SHP77 treated with DMSO at 0.1 percent for 48 hours (cell line): Measurements from ENCODE around the gene SSH3.
A peak's percentile ranks its signal among the peaks of the same experiment; 100 is the strongest.

Experiments
- DNase-seq: peaks from one replicate; lab custom pipeline; 2025; lab: John Stamatoyannopoulos, UW

SSH3 gene

DNA sequence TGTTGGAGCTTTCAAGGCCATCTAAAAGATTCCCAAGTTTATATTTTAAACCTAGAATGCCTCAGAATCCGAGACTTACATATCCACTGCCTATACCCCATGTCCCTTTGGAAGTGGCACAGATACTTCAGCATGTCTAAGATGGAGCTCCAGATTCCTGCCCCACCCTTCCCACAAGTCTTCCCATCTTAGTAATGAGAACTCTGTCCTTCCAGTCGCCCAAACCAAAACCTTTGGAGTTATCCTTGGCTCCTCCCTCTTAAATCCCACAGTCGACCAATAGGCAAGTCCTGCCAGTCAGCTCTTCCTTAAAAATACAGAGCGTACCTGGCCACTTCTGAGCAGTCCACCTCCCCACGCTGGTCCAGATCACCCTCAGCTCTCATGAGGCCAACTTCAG is 45.7 kb downstream of the SSH3 start:
- DNase-seq, result no peak

DNA sequence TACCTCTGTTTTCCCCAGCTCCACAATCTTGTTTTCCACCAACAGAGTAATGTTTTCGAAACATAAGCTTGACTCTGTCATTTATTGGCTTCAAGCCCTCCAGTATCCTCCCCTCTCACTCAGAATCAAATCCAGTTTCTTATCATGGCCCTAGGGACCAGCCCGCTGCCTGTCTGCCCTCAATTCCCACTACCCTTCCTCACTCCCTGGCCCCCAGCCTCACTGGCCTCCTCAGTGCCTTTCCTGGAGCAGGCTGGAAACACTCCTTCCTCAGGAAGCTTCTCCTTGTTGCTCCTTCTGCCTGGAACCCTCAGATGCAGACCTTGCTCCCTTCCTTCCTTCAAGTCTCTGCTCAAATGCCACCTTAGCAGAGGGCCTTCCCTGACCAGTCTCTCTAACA is 46.1 kb downstream of the SSH3 start:
- no peak for DNase-seq

DNA sequence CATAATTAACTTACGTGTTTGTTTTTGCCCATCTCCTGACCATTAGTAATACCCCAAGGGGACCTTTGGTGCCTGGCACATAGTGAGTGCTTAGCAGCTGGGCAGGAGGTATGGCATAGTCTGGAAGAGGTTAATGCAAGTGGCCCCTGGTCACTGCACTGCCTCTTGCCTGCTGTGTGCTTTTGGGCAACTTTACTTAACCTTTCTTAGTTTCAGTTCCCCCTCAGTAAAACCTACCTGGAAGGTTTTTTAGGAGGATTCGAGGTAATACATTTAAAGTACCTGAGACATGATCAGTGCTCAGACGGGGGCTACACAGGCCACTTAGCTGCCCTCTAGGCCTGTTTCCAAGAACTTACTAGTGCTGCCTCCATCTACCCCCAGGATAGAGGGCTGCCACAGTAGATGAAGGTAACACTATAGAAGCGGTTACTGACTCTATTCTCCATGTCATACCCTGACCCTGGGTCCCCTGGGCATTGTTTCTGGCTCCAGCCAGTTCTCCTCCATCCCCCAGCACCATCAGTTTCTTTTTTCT is 46.7 kb downstream of the SSH3 start:
- no peak for DNase-seq

DNA sequence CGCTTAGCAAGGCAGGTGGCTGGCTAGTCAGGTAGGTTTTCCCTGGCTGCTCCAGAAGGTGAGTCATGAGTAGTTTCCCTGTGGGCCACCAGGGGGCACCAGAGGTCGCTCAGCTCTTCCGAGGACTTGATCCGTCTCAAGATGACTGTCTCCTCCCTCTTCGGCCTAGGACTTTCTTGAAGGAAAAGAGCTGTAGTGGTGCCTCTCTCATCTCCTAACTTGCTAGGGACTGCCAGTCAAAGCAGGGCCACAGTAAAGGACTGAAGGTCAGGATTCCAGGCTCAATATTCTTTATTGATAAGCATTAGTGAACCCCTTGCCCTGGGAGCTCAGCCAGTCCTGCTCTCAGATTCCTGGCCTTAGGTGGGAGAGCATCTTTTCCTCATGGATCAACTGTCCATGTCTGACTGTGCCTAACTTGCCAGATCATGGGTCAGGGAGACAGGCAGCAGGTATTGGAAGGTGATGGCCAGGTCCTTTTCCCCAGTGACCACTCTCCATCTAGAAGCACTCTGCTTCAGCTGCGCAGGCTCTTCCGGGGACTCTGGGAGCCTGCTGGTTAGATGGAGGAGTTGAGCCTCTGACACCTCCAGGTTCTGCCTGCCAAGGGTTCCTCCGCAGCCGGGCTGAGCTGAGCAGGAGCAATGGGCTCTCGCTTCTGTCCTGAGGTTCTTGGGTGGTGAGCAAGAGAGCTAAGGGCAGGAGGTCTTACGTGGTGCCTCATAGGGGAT is 48.1 kb downstream of the SSH3 start:
- DNase-seq, result peak; percentile 54

DNA sequence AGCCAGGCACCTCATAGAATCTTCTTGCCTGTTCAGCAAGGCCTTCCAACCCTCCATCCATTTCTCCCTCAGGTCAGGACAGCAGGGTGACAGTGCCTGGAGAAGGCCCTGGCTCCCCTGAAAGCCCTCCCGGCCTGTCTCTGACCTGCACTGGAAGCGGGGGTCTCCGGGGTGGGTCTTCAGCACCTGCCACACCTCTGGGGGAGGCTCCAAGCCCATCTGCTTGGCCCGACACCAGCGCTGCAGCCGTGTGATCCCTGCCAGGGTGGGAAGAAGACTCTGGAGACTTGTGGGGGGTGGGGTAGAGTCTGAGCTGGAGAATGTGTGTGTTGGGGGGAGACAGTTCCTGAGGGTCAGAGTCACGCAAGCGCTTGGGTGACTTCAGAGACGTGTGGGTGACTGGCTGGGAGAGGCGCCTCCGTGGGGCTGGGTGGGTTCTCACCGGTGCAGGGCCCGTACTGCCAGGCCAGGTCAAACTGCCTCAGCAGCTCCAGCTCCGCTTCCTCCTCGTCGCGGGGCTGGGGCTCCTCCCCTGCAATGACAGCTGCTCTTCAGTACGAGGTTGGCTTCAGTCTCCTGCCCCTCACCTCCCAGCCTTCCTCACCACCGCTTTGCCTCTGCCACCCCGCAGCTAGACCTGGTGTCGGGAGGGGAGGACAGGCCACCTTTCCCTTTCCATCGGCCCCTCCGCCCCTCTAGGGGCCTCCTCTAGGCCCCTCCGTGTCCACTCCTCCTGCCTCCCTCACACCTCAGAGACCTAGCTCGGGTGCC is 49.4 kb downstream of the SSH3 start:
- DNase-seq, result peak; percentile 85

DNA sequence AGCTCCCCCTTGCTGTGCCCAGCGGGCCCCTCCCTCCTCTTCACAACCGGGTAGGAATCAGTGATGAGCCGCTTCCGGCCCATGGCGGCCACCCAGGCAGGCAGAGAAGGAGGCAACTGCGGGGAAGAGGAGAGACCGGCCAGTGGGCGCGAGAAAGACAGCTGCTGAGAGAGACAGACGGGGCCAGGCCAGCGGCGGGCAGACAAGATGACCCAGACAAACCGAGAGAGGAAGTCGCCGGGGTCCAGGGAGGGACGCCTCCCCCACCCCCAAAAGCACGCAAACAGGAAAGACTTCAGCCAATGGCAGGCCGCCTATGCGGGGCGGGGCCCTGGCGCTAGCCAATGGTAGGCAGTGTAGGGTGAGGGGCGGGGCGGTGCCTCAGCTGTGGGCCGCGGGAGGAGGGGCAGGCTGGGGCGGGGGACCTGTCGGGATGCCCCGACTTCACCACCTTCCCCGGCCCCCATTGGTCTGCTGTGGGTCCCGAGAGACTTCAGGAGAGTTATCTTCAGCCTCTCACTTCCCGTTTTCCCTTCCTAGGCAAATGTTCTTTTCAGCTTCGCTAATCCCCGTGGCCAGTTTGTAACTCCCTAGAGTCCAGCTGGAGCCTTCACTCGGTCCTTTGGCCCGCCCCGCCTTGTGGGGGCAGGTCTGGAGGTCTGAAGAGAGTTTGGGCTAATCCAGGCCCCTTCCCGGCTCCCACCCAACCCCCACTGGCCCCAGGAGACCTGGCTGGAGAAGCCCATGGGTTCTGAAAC is 50.2 kb downstream of the SSH3 start, which contains the start of gene POLD4:
TSS of gene POLD4 (minus strand) at position 230 of the 758 bp plus-strand sequence. CDS start at position 83, 147 bp downstream.
- peak; percentile 96 for DNase-seq

DNA sequence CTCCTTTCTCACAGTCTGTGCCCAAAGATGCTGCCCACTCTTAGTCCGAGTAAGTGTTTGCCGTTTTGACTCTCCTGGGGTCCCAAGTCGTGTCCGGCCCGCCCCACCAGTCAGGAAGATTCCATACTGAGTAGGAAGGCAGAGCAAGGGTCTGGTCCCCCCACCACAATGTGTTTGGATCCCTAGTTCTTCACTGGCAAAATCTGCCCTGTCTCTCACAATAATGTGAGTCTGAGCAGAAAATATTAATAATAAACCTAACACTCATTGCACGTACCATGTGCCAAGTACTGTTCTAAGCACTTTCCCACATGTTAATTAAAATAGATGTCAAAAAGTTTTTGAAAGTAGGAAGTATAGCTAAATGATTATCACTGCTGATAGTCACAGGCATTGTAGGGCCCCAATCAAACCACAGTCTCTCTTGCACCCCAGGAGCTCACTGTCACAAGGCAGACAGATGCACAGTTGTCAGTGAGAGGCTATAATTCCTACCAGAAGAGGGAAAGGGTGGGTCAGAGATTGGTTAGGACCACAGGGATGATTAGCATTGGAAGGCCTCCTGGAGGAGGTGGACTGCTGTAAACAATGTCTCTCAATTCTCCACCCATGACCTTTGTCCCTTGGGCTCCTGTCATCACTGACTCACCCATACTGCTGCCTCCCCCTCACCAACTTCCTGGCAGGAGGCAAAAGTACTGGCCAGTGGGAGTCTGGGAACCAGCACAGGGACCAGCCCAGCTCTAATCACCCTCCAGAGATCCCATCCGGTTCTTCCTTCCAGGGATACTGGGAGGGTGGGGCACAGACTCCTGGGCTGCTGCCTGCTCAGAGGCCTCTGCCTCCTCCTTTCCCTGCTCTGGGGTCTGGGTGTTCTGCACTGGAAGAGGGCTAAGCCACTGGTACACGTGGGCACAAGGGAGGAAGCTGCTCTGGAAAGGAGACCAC is 51.0 kb downstream of the SSH3 start:
- no peak for DNase-seq

DNA sequence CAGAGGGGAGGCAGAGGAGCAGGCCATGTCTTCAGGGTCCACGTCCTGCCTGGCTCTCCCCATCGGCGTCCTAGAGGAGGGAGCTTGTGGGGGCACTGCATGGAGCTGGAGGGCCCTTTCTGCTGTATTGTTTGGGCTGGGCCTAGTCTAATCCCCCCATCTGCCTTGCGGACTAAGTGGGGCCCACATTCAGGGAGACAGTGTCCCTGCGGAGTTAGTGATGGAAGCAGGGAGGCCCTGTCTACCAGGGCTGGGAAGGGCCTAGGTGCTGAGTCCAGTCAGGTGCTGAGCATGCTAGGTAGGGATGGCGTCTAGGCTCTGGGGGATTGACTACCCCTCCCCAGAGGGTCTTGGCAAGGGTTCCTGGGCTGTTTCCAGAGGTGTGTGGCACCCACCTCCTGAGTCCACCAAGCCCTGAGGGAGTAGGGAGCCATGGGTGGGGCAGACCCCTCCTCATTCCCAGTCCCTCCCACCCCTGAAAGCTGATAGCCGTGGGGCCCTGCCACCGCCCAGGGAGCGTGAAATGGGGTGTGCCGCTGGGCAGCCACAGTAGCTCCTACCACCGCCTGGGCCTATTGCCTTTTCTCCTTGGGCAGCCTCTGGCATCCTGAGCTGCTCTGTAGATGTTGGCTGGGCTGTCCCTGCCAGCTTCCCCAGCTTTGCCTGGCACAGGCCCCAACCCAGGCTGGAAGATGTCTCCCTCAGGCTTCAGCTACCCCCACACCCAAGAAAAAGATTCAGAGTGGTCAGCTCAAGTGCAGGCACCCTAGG is 51.9 kb downstream of the SSH3 start:
- DNase-seq, result no peak

DNA sequence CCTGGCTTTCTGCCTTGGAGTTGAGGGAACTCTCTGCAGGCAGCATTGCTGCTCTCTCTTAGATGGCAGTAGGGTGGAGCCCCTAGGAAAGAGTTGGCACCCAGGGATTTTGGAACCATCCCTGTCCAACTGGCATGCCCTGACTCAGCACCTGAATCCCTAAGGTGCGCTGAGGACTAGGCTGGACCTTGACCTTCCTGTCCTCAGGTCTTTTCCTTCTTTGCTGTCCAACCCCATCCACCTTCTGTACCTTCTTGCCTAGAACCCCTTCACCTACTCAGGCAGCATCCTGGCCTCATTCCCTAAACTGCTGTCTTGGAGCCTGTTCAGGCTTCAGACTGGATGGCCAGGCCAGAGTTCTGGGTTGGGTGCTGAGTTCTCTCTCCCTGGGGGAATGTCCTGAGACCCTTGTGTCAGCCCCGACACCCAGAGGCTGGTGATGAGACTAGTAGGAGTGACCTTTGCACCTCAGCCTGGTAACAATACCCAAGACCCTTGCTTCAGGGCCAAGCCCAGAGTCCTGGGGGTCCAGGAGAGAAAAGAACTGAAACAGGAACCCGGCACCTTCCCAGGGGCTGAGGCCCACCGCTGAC is 52.6 kb downstream of the SSH3 start:
- no peak for DNase-seq

DNA sequence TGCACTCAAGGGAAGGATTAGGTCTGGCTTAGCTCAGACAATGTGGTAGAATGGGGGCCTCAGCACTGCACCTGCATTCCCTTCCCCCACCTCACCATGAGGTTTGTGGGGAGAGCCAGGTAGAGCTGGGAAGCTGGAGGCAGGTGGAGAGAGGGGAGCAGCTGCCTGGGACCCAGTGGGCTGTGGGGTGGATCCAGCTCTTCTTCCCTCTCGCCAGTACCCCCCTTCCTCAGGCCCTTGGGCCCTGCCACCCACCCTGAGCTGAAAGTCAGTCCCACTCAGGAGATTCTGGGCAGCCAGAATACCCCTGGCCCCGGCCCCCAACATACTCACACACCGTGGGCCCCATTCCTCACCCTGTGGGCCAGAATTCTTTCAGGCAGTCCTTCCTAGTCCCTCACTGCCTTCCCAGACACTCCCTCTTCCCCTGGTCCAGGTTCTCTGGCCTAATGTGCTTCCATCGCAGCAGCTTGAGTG is 53.1 kb downstream of the SSH3 start:
- no peak for DNase-seq

DNA sequence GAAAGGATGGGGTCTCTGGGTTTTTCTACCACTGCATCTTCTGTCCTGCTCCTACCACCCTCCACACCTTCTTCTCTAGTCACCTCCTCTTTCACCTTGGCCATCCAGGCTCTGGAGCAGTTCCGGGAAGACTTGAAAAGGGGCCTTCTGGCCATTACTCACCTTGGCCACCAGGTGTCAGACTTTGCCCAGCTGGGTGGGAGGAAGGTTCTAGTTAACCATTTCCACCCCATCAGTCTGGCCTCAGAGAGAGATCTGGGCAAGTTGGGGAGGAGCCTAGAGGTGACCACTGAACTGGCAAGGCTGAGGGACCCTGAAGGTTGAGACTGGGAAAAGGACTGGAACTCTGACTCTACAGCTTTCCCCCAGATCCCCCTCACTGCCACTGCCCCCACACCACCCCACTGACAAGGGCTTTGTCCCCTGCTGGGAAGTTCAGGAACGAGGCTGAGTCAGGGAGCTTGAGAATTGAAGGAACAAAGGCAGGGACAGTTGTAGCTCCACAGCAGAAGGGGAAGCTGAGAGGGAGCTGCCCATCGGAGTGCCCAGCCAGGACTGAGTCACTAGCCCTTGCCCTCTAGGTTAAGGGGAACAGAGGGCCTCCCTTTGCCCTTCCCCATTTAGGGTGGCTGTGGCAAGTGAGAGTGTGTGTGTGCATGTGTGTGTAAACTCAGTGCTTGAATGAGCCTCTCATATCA is 53.7 kb downstream of the SSH3 start:
- DNase-seq, result peak; percentile 70

DNA sequence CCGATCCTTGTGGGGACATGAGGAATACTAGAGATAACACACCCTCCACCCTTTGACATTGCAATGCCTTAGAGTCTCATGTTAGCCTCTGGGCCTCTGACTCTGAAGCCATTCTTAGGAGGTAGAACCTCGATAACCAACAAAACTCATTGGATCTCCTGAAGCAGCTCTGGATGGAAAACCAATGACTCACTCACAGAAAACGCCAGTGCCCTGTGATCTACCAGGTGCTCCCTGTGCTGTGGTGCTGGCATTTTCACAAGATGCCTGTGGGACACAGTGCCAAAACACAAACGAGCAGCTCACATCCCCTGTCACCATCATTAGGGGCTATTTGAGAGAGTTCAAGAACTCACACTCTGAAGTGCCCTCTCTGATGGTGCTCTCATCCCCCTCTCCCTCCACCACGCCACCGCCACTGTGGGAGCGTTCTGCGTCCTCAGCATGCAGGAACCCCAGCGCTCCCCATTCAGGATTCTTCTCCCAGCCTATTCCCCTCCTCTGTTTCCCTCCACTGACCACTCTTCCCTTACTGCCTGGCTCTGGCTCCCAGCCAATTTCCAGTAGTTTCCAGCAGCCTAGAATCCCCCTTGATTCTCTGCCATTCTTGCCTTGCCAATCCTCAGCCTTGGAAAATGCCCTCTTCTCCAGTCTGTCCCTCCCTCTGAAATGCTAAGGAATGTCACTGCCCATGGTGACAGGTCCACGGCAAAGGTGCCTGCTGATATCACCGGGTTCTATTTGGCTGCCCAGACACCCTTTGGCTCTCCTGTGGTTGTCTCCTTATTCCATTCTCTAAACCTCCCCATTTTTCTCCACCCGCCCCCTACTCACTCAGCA is 54.7 kb downstream of the SSH3 start:
- DNase-seq, result no peak
